Testis (tissue), 3 donors: ENCODE measurements around the gene VSTM2B. TPM values are rescaled to one million over a fixed set of nuclear protein-coding genes. Genes with fewer than 3 reads are reported as not detected.
A peak's percentile ranks its signal among the peaks of the same experiment; 100 is the strongest.

Source experiments
- DNase-seq: peaks from one replicate; pipeline ENCODE4 v3.0.0-alpha.2; 2019
- H3K27ac ChIP-seq, 2 donors: fragments of 200-600 bp; sonication (generic); one replicate each; pipeline ENCODE4 v1.5.1; 2019
- H3K27me3 ChIP-seq: fragments of 200-600 bp; sonication (generic); one replicate; pipeline ENCODE4 v1.5.1; 2019
- H3K36me3 ChIP-seq: fragments of 200-600 bp; sonication (generic); one replicate; pipeline ENCODE4 v1.5.1; 2017; ENCODE audit warnings: low read depth; ENCODE audit errors: missing control alignments
- H3K4me1 ChIP-seq: fragments of 200-600 bp; sonication (generic); one replicate; pipeline ENCODE4 v1.5.1; 2019
- H3K4me3 ChIP-seq, 2 donors: fragments of 200-600 bp; sonication (generic); one replicate each; pipeline ENCODE4 v1.5.1; 2017 to 2019
- H3K9me3 ChIP-seq: fragments of 200-600 bp; sonication (generic); one replicate; pipeline ENCODE4 v1.5.1; 2017
- POLR2A ChIP-seq: fragments of 450-650 bp; IDR thresholded peaks from one replicate; pipeline ENCODE4 v1.6.1; 2017; ENCODE audit warnings: antibody characterized with exemption, mild to moderate bottlenecking, moderate library complexity
- WGBS, 2 donors: methylation state at CpG; one replicate each; pipeline ENCODE4 v1.1.5; 2018; 5-methylcytosine and 5-hydroxymethylcytosine counted together
- intact Hi-C: fragments of 100-400 bp; cut with DNase I; formaldehyde crosslinking; loops from one replicate; pipeline ENCODE4 v1.15.1; 2023; ENCODE audit warnings: low total_unique reads
- polyA plus RNA-seq: library from polyadenylated mRNA; stranded (reverse); fragments of 350-450 nt; fragmentation: Illumina TruSeq; extraction: RNeasy Lipid Tissue Mini Kit (QIAGEN cat#74804); gene quantifications from one replicate; pipeline ENCODE4 v1.2.3, GENCODE V29; 2014; ENCODE audit warnings: low read depth, low replicate concordance; ENCODE audit not compliant: insufficient read depth
- total RNA-seq, 2 donors: library from RNA; depleted of rRNA; stranded (reverse); fragments of >200 nt; gene quantifications; one replicate each; pipeline ENCODE4 v1.2.3, GENCODE V29; 2016
- TF ChIP-seq, protein P1 (sequence below), 3 experiments: fragments of 450-650 bp in 2 of 3; fragments of 200-600 bp in 1 of 3; sonication (generic) in 1 of 3; IDR thresholded peaks; one replicate each; pipeline ENCODE4 v1.5.1; 2016 to 2019; ENCODE audit warnings: antibody characterized with exemption in 3 of 3, mild to moderate bottlenecking in 2 of 3, moderate library complexity in 1 of 3

Gene VSTM2B
- total and polyA plus RNA-seq, 3 donors from 2014 or later = 0.50 to 0.62 TPM; not detected in 1

- Histone ChIP-seq H3K9me3 (no peaks in the 10 kb centered on the region), H3K27ac (peak overlapping the region; percentile 7 to 36), H3K4me1 (peaks cover 12% of the 10 kb centered on the region), H3K36me3 (no peaks in the 10 kb centered on the region), H3K27me3 (no peaks in the 10 kb centered on the region), H3K4me3 (no peak overlapping the region)
- intact Hi-C loops = loop anchor here (5.0 kb wide), 1 partner anchor 102 kb away; no protein-coding TSS in a partner anchor
- DNase-seq = peak; percentile 96
- TF ChIP-seq, protein P1, sequence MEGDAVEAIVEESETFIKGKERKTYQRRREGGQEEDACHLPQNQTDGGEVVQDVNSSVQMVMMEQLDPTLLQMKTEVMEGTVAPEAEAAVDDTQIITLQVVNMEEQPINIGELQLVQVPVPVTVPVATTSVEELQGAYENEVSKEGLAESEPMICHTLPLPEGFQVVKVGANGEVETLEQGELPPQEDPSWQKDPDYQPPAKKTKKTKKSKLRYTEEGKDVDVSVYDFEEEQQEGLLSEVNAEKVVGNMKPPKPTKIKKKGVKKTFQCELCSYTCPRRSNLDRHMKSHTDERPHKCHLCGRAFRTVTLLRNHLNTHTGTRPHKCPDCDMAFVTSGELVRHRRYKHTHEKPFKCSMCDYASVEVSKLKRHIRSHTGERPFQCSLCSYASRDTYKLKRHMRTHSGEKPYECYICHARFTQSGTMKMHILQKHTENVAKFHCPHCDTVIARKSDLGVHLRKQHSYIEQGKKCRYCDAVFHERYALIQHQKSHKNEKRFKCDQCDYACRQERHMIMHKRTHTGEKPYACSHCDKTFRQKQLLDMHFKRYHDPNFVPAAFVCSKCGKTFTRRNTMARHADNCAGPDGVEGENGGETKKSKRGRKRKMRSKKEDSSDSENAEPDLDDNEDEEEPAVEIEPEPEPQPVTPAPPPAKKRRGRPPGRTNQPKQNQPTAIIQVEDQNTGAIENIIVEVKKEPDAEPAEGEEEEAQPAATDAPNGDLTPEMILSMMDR (IDR thresholded peaks at IDR 0.05) = peak; percentile 76 to 86 (median 81)
- no peak for TF ChIP-seq POLR2A
- 26 to 50% methylated on average over 14 to 17 of the region's 19 CpGs for WGBS, 2 donors
Measured at GRCh38 chr19:29610574-29611271, 84.9 kb downstream of the VSTM2B start.

- no peak for DNase-seq
- Histone ChIP-seq H3K27me3 (no peaks in the 10 kb centered on the region), H3K4me3 (no peak overlapping the region), H3K27ac (peak overlapping the region in 1 of 2 donors; percentile 56), H3K4me1 (peaks cover 7% of the 10 kb centered on the region), H3K36me3 (no peaks in the 10 kb centered on the region), H3K9me3 (no peaks in the 10 kb centered on the region)
- intact Hi-C loops = loop anchor here (5.0 kb wide), 1 partner anchor 100 kb away; no protein-coding TSS in a partner anchor
- 95 to 96% methylated on average over 7 to 9 of the region's 9 CpGs for WGBS, 2 donors
- TF ChIP-seq, protein P1 (IDR thresholded peaks at IDR 0.05) = no peak
- no peak for TF ChIP-seq POLR2A
Measured at GRCh38 chr19:29612121-29612520, 86.3 kb downstream of the VSTM2B start.

- Histone ChIP-seq H3K4me3 (no peak overlapping the region), H3K27me3 (no peaks in the 10 kb centered on the region), H3K27ac (peak overlapping the region in 1 of 2 donors; percentile 56), H3K4me1 (peaks cover 7% of the 10 kb centered on the region), H3K36me3 (no peaks in the 10 kb centered on the region), H3K9me3 (no peaks in the 10 kb centered on the region)
- DNase-seq = peak; percentile 87
- intact Hi-C loops = loop anchor here (5.0 kb wide), 1 partner anchor 99 kb away; no protein-coding TSS in a partner anchor
- 77 to 85% methylated on average over 11 to 20 of the region's 21 CpGs for WGBS, 2 donors
- no peak for TF ChIP-seq POLR2A
- TF ChIP-seq, protein P1 (IDR thresholded peaks at IDR 0.05) = no peak
Measured at GRCh38 chr19:29612801-29613595, 87.2 kb downstream of the VSTM2B start.

- Histone ChIP-seq H3K4me1 (peaks cover 7% of the 10 kb centered on the region), H3K27me3 (no peaks in the 10 kb centered on the region), H3K9me3 (no peaks in the 10 kb centered on the region), H3K36me3 (no peaks in the 10 kb centered on the region), H3K27ac (no peak overlapping the region), H3K4me3 (no peak overlapping the region)
- peak; percentile 65 for DNase-seq
- intact Hi-C loops = loop anchor here (5.0 kb wide), 1 partner anchor 98 kb away; no protein-coding TSS in a partner anchor
- 65 to 100% methylated on average over 1 to 7 of the region's 7 CpGs for WGBS, 2 donors
- TF ChIP-seq POLR2A = no peak
- TF ChIP-seq, protein P1 (IDR thresholded peaks at IDR 0.05) = no peak
Measured at GRCh38 chr19:29614046-29614445, 88.3 kb downstream of the VSTM2B start.

Other genes starting within 250 kb of the VSTM2B start
- 10 to 100 TPM; 79.8 to 82.4 TPM for gene POP4, start 80.3 kb downstream of the VSTM2B start, total RNA-seq
- gene POP4, start 80.3 kb downstream of the VSTM2B start, polyA plus RNA-seq = 127 TPM
- gene PLEKHF1, start 139.5 kb downstream of the VSTM2B start, total RNA-seq = 10 to 100 TPM; 13.5 to 26.2 TPM
- gene PLEKHF1, start 139.5 kb downstream of the VSTM2B start, polyA plus RNA-seq = 6.3 TPM
- gene C19orf12, start 189.3 kb downstream of the VSTM2B start, total RNA-seq = 10 to 100 TPM; 28.8 to 40.5 TPM
- 20.8 TPM for gene C19orf12, start 189.3 kb downstream of the VSTM2B start, polyA plus RNA-seq